Germinal center (tissue), 1 donor: Measurements from ENCODE around the gene DFFB.

Source experiments
- DNase-seq: peaks from one replicate; pipeline ENCODE4 v3.0.0; 2012; ENCODE audit warnings: mixed read lengths, low spot score

DFFB gene

GRCh38 chr1:3926956-3927355 is 69.7 kb downstream of the DFFB start:
- no peak for DNase-seq

GRCh38 chr1:3928586-3928985 is 71.3 kb downstream of the DFFB start:
- no peak for DNase-seq

GRCh38 chr1:3929126-3929525 is 71.8 kb downstream of the DFFB start:
- no peak for DNase-seq

- DNase-seq: no peak
These were observed 73.2 kb downstream of the DFFB start for GRCh38 chr1:3930301-3931006.

GRCh38 chr1:3931007-3931912 is 74.0 kb downstream of the DFFB start:
- no peak for DNase-seq

GRCh38 chr1:3932156-3932919 is 75.1 kb downstream of the DFFB start:
- DNase-seq: no peak
